Naive thymus-derived CD4-positive, alpha-beta T cell (primary cell): ENCODE data around the gene FER. TPM values are rescaled to one million over a fixed set of nuclear protein-coding genes. Genes with fewer than 3 reads are reported as not detected.

ENCODE experiments used
- ATAC-seq: fragments of 150-1000 bp; cut with Tn5 transposase; 2 replicates; pipeline ENCODE4 v1.10.0; 2021; ENCODE audit warnings: mild to moderate bottlenecking, moderate library complexity
- CTCF ChIA-PET: fragments of 350-600 bp; sonication (Branson Sonifier 250); formaldehyde crosslinking; loops from one replicate; lab custom pipeline; 2021; ENCODE audit warnings: antibody characterized with exemption; lab: Charles Lee
- POLR2A ChIA-PET: fragments of 350-600 bp; sonication (Branson Sonifier 250); formaldehyde crosslinking; loops from one replicate; lab custom pipeline; 2021; ENCODE audit warnings: antibody characterized with exemption, inconsistent platforms; lab: Charles Lee
- DNase-seq, 9 donors: peaks; one replicate each; pipeline versions ENCODE4 v3.0.0 to v3.0.0-alpha.2; 2020 to 2022; ENCODE audit warnings: mixed read lengths in 1 of 9
- H3K27ac ChIP-seq: one replicate; pipeline ENCODE4 v1.7.0; 2013; ENCODE audit warnings: mild to moderate bottlenecking, low read depth, low read length, moderate library complexity
- H3K27me3 ChIP-seq, 2 donors: one replicate each; pipeline ENCODE4 v1.7.0; 2013; ENCODE audit warnings: low read length in 2 of 2, mild to moderate bottlenecking in 2 of 2, moderate library complexity in 2 of 2; ENCODE audit not compliant: control insufficient read depth in 2 of 2, insufficient read depth in 2 of 2
- H3K36me3 ChIP-seq, 3 experiments: 1 replicate in 2 of 3; 2 replicates in 1 of 3; pipeline ENCODE4 v1.7.0; 2013; ENCODE audit warnings: low read length in 3 of 3, mild to moderate bottlenecking in 3 of 3, moderate library complexity in 1 of 3; ENCODE audit not compliant: insufficient read depth in 3 of 3, control insufficient read depth in 2 of 3
- H3K4me1 ChIP-seq, 2 donors: one replicate each; pipeline ENCODE4 v1.7.0; 2013; ENCODE audit warnings: low read length in 2 of 2, mild to moderate bottlenecking in 2 of 2, moderate library complexity in 1 of 2; ENCODE audit not compliant: control insufficient read depth in 2 of 2, insufficient read depth in 2 of 2
- H3K4me3 ChIP-seq: 2 replicates; pipeline ENCODE4 v1.7.0; 2013; ENCODE audit warnings: mild to moderate bottlenecking, low read length
- H3K9me3 ChIP-seq, 3 experiments: 1 replicate in 2 of 3; 2 replicates in 1 of 3; pipeline ENCODE4 v1.7.0; 2013; ENCODE audit warnings: low read length in 3 of 3; ENCODE audit not compliant: control insufficient read depth in 2 of 3
- H3K27ac Mint-ChIP-seq, 9 donors: one replicate each; pipeline ENCODE4 v1.8.0; 2020 to 2022; ENCODE audit warnings: mixed read lengths in 9 of 9, mild to moderate bottlenecking in 8 of 9, moderate library complexity in 5 of 9, inconsistent platforms in 2 of 9
- H3K27me3 Mint-ChIP-seq, 5 donors: one replicate each; pipeline ENCODE4 v1.8.0; 2021 to 2022; ENCODE audit warnings: mixed read lengths in 5 of 5, mild to moderate bottlenecking in 1 of 5
- H3K36me3 Mint-ChIP-seq, 5 donors: one replicate each; pipeline ENCODE4 v1.8.0; 2020 to 2022; ENCODE audit warnings: mixed read lengths in 5 of 5, mild to moderate bottlenecking in 3 of 5, inconsistent platforms in 1 of 5
- H3K4me1 Mint-ChIP-seq, 7 donors: one replicate each; pipeline ENCODE4 v1.8.0; 2020 to 2022; ENCODE audit warnings: mixed read lengths in 7 of 7, mild to moderate bottlenecking in 3 of 7, inconsistent platforms in 1 of 7
- H3K4me3 Mint-ChIP-seq, 10 donors: one replicate each; pipeline ENCODE4 v1.8.0; 2020 to 2022; ENCODE audit warnings: mild to moderate bottlenecking in 10 of 10, mixed read lengths in 10 of 10, moderate library complexity in 6 of 10, inconsistent platforms in 2 of 10
- H3K9me3 Mint-ChIP-seq, 11 donors: one replicate each; pipeline ENCODE4 v1.8.0; 2020 to 2022; ENCODE audit warnings: mixed read lengths in 11 of 11, mild to moderate bottlenecking in 4 of 11, inconsistent platforms in 1 of 11, moderate library complexity in 1 of 11
- intact Hi-C, 2 donors: fragments of 100-400 bp; cut with micrococcal nuclease; formaldehyde crosslinking; loops; one replicate each; pipeline ENCODE4 v1.15.1; 2023
- polyA plus RNA-seq, 2 donors: library from polyadenylated mRNA; unstranded; fragments of 300-500 nt; fragmentation: Illumina TruSeq; gene quantifications; one replicate each; pipeline ENCODE4 v1.2.3, GENCODE V29; 2021
- total RNA-seq, 6 experiments: library from RNA in 5 of 6; stranded (reverse) in 5 of 6; gene quantifications; 1 replicate in 5 of 6; 2 replicates in 1 of 6; pipeline ENCODE4 v1.2.3 and lab custom pipeline; 2021 to 2026

FER gene
- total and polyA plus RNA-seq, 7 experiments from 2014 or later: 2.7 to 17.6 (median 13.8) TPM

DNA sequence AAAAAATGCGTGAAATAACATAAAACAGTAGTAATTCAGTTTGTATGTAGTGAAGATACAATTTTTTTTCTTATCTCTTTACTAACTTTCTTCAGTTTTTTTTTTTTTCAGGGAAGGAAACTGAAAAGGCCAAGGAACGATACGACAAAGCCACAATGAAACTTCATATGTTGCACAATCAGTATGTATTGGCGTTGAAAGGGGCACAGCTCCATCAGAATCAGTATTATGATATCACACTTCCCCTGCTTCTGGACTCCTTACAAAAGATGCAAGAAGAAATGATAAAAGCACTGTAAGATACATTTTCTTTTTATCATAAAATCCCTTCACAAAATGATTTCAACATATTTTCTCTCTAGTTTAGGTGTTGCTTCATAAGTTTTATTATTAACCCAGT lies 120.0 kb downstream of the FER start:
- Histone ChIP-seq H3K27me3 (no peaks in the 10 kb centered on the region), H3K27ac (no peak overlapping the region), H3K4me3 (no peak overlapping the region), H3K36me3 (no peaks in the 10 kb centered on the region), H3K4me1 (no peaks in the 10 kb centered on the region), H3K9me3 (no peaks in the 10 kb centered on the region)
- Mint-ChIP-seq H3K9me3 (peaks cover 0 to 14% (median 3%) of the 10 kb centered on the region in 11 donors), H3K27me3 (no peaks in the 10 kb centered on the region), H3K4me1 (no peaks in the 10 kb centered on the region), H3K4me3 (no peak overlapping the region), H3K27ac (no peak overlapping the region), H3K36me3 (peaks cover 0 to 45% (median 39%) of the 10 kb centered on the region in 5 donors)
- ChIA-PET CTCF (no interaction called here), POLR2A (no interaction called here)
- intact Hi-C loops: no loop called here
- DNase-seq (no peak), ATAC-seq (no peak)

DNA sequence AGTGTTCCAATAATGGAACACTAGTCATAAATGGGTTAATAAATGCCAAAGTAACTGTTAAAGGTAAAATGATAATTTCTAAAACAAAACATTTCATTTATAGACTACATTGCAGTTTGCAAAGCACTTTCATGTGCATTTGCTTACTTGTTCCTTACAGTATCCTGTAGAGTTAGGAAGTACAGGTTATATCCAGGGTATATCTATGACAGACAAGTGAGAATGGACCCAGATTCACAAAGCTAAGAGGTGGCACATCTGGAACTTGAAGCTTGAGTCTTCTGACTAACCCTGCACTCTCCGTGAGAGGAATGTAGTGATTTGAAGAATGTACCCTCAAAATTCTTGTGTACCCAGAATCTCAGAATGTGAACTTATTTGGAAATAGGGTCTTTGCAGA lies 121.4 kb downstream of the FER start:
- ChIA-PET CTCF (no interaction called here), POLR2A (no interaction called here)
- ATAC-seq (no peak), DNase-seq (no peak)
- no peaks in the 10 kb centered on the region for H3K9me3 ChIP-seq
- Mint-ChIP-seq H3K4me1 (no peaks in the 10 kb centered on the region), H3K36me3 (peaks cover 0 to 41% (median 34%) of the 10 kb centered on the region in 5 donors), H3K27ac (no peak overlapping the region), H3K9me3 (peaks cover 0 to 11% (median 3%) of the 10 kb centered on the region in 11 donors), H3K27me3 (no peaks in the 10 kb centered on the region), H3K4me3 (no peak overlapping the region)
- no peak overlapping the region for H3K27ac ChIP-seq
- no peaks in the 10 kb centered on the region for H3K36me3 ChIP-seq
- no peaks in the 10 kb centered on the region for H3K4me1 ChIP-seq
- intact Hi-C loops: no loop called here
- no peaks in the 10 kb centered on the region for H3K27me3 ChIP-seq
- no peak overlapping the region for H3K4me3 ChIP-seq

DNA sequence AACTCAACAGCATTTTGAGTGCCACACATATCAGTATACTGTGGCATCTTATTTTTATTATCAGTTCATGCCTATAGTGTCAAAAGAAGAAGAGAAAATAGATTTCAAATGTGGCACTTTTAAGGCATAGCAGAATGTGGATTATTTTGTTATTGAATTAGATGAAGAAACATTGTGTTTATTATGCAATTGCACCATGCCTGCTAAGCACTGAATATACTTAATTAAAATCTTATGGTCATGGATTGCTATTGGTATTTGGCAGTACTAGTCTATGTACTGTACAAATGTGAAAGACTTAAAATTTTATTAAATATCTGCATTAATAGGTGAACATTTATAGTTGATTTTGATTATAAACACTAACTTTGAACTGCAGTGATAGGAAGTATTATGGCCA lies 128.8 kb downstream of the FER start:
- ChIA-PET CTCF (no interaction called here), POLR2A (no interaction called here)
- Mint-ChIP-seq H3K27me3 (no peaks in the 10 kb centered on the region), H3K27ac (no peak overlapping the region), H3K4me3 (no peak overlapping the region), H3K4me1 (peaks cover 0 to 1% (median 0%) of the 10 kb centered on the region in 7 donors), H3K36me3 (peaks cover 0 to 29% (median 18%) of the 10 kb centered on the region in 5 donors), H3K9me3 (peaks cover 0 to 5% (median 0%) of the 10 kb centered on the region in 11 donors)
- H3K27me3 ChIP-seq: no peaks in the 10 kb centered on the region
- no peaks in the 10 kb centered on the region for H3K36me3 ChIP-seq
- intact Hi-C loops: no loop called here
- DNase-seq (no peak), ATAC-seq (no peak)
- H3K27ac ChIP-seq: no peak overlapping the region
- no peaks in the 10 kb centered on the region for H3K9me3 ChIP-seq
- no peaks in the 10 kb centered on the region for H3K4me1 ChIP-seq
- no peak overlapping the region for H3K4me3 ChIP-seq

DNA sequence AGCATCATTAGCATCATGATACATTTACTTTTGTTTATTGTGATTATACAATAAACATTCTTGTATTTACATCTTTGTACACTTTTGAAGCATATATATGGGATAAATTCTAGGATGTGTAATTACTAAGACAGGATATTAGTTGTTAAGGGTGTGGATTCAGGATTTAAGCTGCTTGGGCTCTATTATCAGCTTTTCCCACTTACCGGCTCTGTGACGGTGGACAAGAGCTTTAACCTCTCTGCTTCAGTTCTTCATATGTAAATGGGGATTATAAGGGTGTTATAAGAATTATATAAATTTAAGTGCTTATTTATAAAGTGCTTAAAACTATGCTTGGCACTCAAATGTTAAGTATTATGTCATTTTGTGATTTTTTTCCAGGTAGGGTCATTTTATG lies 131.1 kb downstream of the FER start:
- Histone ChIP-seq H3K36me3 (no peaks in the 10 kb centered on the region), H3K27ac (no peak overlapping the region), H3K9me3 (no peaks in the 10 kb centered on the region), H3K27me3 (no peaks in the 10 kb centered on the region), H3K4me3 (no peak overlapping the region), H3K4me1 (no peaks in the 10 kb centered on the region)
- ChIA-PET CTCF (no interaction called here), POLR2A (no interaction called here)
- no peak overlapping the region for H3K4me3 Mint-ChIP-seq
- H3K36me3 Mint-ChIP-seq: peaks cover 0 to 32% (median 22%) of the 10 kb centered on the region in 5 donors
- H3K4me1 Mint-ChIP-seq: peaks cover 0 to 1% (median 0%) of the 10 kb centered on the region in 7 donors
- intact Hi-C loops: no loop called here
- no peaks in the 10 kb centered on the region for H3K27me3 Mint-ChIP-seq
- peaks cover 0 to 5% (median 0%) of the 10 kb centered on the region in 11 donors for H3K9me3 Mint-ChIP-seq
- DNase-seq (no peak), ATAC-seq (no peak)
- H3K27ac Mint-ChIP-seq: no peak overlapping the region

DNA sequence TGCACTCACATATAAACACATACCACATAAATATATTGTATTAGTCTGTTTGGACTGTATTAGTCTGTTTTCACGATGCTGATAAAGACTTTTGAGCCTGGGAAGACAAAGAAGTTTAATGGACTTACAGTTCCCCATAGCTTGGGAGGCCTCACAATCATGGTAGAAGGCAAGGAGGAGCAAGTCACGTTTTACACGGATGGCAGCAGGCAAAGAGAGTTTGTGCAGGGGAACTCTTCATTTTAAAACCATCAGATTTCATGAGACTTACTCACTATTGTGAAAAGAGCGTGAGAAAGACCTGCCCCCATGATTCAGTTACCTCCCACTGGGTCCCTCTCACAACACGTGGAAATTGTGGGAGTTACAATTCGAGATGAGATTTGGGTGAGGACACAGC lies 133.4 kb downstream of the FER start:
- CTCF ChIA-PET: no interaction called here

DNA sequence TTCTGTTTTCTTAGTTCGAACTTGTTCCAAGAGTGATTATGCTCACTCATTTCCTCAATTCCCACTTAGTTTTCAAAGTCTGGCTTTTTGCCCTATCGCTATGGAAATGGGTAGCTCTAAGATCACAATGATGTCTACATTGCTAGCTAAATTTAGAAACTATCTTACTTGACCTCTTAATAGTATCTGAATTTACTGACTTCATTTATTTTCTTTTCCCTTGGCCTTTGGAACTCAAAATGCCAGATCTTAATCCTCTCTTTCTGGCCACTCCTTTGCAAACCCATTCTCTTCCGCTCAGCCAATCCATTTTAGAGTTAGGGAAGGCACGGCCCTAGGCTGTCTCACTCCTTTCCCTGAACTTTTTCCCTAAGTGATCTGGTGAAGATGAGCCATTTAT lies 137.0 kb downstream of the FER start:
- Mint-ChIP-seq H3K4me1 (peaks cover 0 to 1% (median 0%) of the 10 kb centered on the region in 7 donors), H3K4me3 (no peak overlapping the region), H3K27ac (no peak overlapping the region), H3K27me3 (no peaks in the 10 kb centered on the region), H3K36me3 (peaks cover 0 to 46% (median 22%) of the 10 kb centered on the region in 5 donors), H3K9me3 (peaks cover 0 to 5% (median 0%) of the 10 kb centered on the region in 11 donors)
- intact Hi-C loops: no loop called here
- Histone ChIP-seq H3K27ac (no peak overlapping the region), H3K27me3 (no peaks in the 10 kb centered on the region), H3K9me3 (no peaks in the 10 kb centered on the region), H3K36me3 (no peaks in the 10 kb centered on the region), H3K4me1 (no peaks in the 10 kb centered on the region), H3K4me3 (no peak overlapping the region)
- ATAC-seq (no peak), DNase-seq (no peak)
- ChIA-PET CTCF (no interaction called here), POLR2A (no interaction called here)

More for the DNA sequence above, 133.4 kb downstream of the FER start:
- DNase-seq (no peak), ATAC-seq (no peak)
- peaks cover 0 to 3% (median 0%) of the 10 kb centered on the region in 7 donors for H3K4me1 Mint-ChIP-seq
- H3K36me3 ChIP-seq: no peaks in the 10 kb centered on the region
- peaks cover 0 to 5% (median 0%) of the 10 kb centered on the region in 11 donors for H3K9me3 Mint-ChIP-seq
- no peaks in the 10 kb centered on the region for H3K27me3 Mint-ChIP-seq
- peaks cover 0 to 46% (median 35%) of the 10 kb centered on the region in 5 donors for H3K36me3 Mint-ChIP-seq
- intact Hi-C loops: no loop called here
- no peaks in the 10 kb centered on the region for H3K27me3 ChIP-seq
- no peak overlapping the region for H3K4me3 ChIP-seq
- H3K27ac Mint-ChIP-seq: no peak overlapping the region
- H3K4me3 Mint-ChIP-seq: no peak overlapping the region
- no peaks in the 10 kb centered on the region for H3K9me3 ChIP-seq
- H3K4me1 ChIP-seq: no peaks in the 10 kb centered on the region
- POLR2A ChIA-PET: no interaction called here
- no peak overlapping the region for H3K27ac ChIP-seq

DNA sequence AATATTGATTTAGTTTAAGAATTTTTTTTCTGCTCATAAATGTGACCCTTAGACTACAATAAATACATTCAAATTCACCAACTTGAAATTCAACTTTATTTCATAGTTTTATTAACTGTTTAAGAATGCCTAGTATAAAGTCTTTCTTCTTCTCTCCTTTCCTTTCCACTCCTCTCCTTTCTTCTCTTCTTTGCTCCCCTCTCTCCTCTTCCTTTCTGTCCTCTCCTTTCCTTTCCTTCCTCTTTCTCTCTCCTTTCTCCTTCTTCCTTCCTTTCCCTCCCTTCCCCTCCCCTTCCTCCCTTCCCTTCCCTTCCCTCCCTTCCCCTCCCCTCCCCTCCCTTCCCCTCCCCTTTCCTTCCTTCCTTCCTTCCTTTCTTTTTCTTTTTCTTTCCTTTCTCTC lies 150.6 kb downstream of the FER start:
- H3K27ac Mint-ChIP-seq: no peak overlapping the region
- no peak for ATAC-seq

More for the DNA sequence above, 150.6 kb downstream of the FER start:
- Mint-ChIP-seq H3K36me3 (peaks cover 0 to 40% (median 25%) of the 10 kb centered on the region in 5 donors), H3K4me1 (peaks cover 0 to 6% (median 0%) of the 10 kb centered on the region in 7 donors), H3K27me3 (no peaks in the 10 kb centered on the region), H3K9me3 (no peaks in the 10 kb centered on the region), H3K4me3 (no peak overlapping the region)
- H3K27ac ChIP-seq: no peak overlapping the region
- H3K4me1 ChIP-seq: no peaks in the 10 kb centered on the region
- ChIA-PET CTCF (interaction anchor here (0.6 kb wide), 1 partner anchor 62 kb away, joined by 3 read pairs; no protein-coding TSS in a partner anchor), POLR2A (no interaction called here)
- H3K4me3 ChIP-seq: no peak overlapping the region
- H3K36me3 ChIP-seq: no peaks in the 10 kb centered on the region
- no peaks in the 10 kb centered on the region for H3K9me3 ChIP-seq
- H3K27me3 ChIP-seq: no peaks in the 10 kb centered on the region
- no peak for DNase-seq
- intact Hi-C loops: no loop called here
